Activated CD4-positive, alpha-beta T cell treated with anti-CD3 and anti-CD28 coated beads, Interleukin-2, amount 50 U/mL, for 4 hours (primary cell): Measurements from ENCODE around the gene TBC1D22A.
"Not testable (repeated sequence)": the region's sequence is repeated elsewhere in the genome, so short reads cannot be mapped to it uniquely, and the experiment has no call there.

ENCODE experiments used
- DNase-seq, 2 experiments: peaks; one replicate each; pipeline ENCODE4 v3.0.0-alpha.2; 2020

Gene TBC1D22A

DNA sequence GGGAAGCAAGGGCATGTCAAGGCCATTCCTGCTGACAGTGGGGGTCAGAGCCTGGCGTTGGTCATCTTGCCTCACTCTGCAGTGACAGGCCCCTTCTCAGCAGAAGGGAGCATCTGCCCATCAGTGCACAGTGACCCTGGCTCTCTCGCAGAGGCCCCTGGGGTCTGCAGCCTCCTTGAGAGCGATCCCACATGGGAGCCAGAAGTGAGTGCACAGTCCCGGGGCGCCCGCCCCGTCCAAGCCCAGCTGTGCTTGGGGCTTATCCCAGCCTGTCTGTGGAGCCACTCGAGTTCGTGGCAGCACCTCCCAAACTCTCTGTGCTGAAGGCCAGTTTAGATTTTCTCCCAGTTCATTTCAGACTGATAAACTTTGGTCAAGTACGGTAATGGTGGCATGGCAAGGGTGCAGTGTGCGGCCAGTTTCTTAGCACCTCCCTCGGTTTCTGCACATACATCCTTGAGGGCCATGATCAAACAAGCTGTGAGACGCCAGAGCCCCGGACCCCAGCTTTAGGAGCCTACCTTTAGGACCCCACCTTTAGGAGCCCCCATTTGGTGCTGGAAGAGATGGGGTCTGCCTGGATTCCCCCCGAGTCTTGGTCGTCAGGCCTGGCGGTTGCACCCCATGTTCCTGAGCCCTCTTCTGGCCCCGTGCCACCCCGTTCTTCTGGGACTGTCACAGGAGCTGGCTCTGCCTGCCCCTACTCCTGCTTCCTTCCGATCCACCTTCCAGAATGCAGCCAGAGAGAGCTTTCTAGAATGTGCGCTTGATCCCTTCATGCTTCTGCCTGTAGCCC lies 369.4 kb downstream of the TBC1D22A start:
- no peak for DNase-seq

GRCh38 chr22:47132428-47132825 lies 370.0 kb downstream of the TBC1D22A start:
- no peak for DNase-seq

GRCh38 chr22:47133061-47133969 lies 370.9 kb downstream of the TBC1D22A start:
- no peak for DNase-seq

- DNase-seq: no peak
Measured at GRCh38 chr22:47134222-47134621, 371.8 kb downstream of the TBC1D22A start.

DNA sequence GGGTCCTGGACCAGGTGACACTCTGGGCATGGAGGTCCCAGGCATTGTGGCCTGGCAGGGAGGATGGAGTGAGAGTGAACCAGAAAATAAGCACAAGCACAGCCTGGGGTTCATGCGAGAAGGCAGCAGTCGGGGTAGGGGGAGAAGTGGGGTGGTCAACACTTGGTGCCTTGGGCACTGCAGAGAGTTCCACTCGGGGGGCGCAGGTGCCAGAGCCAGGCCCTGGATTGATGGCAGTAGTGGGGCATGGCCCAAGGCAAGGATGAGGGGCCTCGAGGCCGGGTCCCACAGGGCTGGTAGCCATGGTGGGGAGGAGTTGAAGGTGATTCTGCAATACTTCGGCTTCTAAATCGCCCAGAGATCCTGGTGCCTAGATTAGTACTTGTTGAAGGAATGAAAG lies 372.9 kb downstream of the TBC1D22A start:
- DNase-seq: no peak

- DNase-seq: no peak
Measured at GRCh38 chr22:47136050-47136449, 373.6 kb downstream of the TBC1D22A start.

GRCh38 chr22:47136671-47137070 lies 374.2 kb downstream of the TBC1D22A start:
- no peak for DNase-seq

GRCh38 chr22:47139013-47139789 lies 376.8 kb downstream of the TBC1D22A start:
- DNase-seq: no peak

DNA sequence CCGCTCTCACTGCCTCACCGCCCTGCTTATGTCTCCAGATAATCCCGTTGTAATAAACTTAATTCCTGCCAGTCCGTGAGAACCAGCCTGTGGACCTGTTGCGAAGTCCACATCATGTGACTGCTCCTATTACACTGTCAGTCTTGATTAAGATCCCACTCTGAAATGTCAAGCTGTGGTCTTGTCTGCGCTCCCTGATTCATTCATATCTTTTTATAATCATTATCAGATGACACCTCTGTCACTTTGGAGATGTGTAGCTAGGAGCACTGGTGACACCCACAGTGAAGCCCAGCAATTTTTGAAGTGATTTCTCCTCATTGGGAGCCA lies 377.3 kb downstream of the TBC1D22A start:
- DNase-seq: no peak

DNA sequence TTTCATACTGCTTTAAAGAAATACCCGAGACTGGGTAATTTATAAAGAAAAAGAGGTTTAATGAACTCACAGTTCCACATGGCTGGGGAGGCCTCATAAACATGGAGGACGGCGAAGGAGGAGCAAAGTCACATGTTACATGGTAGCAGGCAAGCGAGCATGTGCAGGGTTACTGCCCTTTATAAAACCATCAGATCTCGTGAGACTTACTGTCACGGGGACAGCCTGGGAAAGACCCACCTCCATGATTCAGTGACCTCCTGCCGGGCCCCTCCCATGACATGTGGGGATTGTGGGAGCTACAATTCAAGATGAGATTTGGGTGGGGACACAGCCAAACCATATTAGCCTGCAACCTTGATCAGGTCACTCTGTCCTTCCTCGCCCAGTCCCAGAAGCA lies 378.5 kb downstream of the TBC1D22A start:
- DNase-seq: not testable (repeated sequence)

DNA sequence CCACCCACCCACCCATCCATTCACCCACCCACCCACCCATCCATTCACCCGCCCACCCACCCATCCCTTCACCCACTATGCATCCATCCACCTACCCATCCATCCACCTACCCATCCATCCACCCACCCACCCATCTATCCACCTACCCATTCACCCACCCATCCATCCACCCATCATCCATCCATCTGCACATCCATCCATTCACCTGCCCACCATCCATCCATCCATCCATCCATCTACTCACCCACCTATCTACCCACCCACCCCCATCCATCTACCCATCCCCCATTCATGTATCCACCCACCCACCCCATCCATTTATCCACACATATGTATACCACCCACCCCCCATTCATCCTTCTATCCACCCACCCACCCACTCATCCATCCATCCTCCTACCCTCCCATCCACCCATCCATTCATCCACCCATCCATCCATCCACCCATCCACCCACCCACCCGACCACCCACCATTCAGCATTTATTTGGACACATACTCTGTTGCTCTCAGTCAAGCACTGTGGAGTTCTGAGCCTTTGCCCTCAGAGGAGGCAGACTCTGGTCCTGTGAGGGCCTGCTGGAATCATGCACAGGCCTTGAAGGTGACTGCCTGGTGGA lies 380.1 kb downstream of the TBC1D22A start:
- no peak for DNase-seq

DNA sequence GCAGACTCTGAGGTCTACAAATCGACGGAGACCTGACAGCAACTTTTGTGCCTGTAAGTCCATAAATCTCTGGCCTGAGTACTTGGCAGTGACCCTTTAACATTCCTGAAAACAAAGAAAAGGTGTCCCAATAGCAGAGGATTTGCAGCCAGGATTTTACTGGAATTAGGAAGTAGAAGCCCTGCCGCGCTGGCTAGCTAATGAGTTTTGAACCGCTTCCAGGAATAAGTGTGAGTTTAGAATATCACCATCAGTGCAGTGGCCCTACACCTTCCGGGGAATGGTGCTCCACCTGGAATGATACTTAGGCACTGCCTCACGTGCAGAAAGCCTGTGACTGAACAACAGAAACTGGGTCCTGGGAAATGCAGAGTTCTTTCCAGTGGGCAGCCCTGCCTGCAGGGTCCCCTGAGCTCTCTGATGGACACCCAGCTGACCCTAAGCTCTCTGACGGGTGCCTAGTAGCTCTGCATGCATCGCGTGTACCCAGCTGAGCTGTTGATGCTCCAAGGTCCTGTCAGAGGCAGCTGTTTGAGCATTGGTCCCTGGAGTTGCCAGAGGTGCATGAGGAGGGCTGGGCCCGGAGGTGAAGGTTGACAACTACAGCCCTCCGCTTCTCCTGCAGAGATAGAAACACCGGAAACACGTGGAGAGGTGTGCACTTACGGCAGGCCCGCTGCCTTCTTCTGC lies 380.9 kb downstream of the TBC1D22A start:
- no peak for DNase-seq

GRCh38 chr22:47144076-47144765 lies 381.8 kb downstream of the TBC1D22A start:
- no peak for DNase-seq

GRCh38 chr22:47144791-47145425 lies 382.5 kb downstream of the TBC1D22A start:
- no peak for DNase-seq

DNA sequence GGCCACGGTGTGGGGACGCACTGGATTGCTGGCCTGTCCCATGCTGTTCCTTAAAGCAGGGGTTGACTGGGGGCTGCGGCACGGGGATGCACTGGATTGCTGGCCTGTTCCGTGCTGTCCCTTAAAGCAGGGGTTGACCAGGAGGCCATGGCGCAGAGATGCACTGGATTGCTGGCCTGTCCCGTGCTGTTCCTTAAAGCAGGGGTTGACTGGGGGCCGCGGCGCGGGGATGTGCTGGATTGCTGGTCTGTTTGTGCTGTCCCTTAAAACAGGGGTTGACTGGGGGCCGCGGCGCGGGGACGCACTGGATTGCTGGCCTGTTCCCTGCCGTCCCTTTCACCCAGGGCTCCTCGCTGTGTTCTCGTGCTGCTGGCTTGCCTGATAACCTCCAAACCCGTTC lies 383.4 kb downstream of the TBC1D22A start:
- DNase-seq: no peak

DNA sequence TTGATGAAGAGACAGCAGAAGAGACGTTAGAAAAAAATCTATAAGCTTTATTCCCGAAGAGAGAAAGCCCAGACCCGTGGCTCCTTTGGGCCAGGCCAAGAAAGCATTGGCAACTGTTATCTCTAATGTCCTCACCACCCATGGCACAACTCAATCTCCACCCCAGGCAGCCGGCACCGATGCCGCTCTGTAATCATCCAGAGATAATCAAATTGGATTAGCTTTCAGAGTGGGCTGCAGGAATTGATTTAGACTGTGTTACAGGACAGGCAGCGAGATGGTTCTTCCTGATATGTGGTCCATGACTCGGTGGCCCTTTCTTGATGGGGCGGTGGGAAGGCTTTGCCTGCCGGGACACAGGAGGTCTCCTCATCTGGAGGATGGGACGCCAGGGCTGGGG lies 383.9 kb downstream of the TBC1D22A start:
- no peak for DNase-seq

DNA sequence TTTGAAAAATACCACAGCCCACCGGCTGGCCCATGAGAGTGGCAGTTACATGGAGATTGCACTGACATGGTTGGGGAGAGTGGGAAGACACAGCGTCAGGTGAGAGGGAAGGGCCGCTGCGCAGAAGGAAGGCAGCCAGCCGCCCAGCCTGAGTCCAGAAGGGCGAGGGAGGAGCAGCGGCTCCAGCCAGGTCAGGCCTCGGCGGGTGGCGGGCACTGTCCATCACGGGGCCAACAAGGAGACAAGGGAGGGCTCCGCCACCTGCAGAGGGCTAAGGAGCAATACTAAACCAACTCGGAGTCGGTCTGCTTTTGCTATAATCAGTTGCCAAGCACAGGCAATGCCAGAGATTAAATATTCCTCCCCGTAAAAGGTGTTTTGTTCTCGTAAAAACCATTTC lies 384.5 kb downstream of the TBC1D22A start:
- DNase-seq: no peak

DNA sequence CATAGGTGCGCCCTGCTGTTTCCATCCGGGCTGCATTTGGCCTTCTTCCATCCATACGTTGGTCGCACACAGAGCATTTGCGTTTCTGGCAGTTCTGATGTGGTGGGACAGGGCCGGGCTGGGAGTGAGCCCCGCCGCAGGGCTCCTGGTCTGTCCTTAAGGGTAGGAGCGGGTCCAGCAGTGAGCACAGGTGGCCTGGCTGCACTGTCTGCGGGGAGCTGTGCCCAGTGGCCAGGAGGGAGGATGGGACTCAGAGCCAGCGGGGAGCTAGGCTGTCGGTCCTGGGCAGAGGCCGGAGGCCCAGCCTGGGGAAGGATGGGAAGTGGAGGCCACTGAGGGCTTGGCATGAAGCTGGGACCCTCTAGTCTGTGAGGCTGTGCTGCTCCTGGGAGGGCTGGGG lies 385.1 kb downstream of the TBC1D22A start:
- no peak for DNase-seq

DNA sequence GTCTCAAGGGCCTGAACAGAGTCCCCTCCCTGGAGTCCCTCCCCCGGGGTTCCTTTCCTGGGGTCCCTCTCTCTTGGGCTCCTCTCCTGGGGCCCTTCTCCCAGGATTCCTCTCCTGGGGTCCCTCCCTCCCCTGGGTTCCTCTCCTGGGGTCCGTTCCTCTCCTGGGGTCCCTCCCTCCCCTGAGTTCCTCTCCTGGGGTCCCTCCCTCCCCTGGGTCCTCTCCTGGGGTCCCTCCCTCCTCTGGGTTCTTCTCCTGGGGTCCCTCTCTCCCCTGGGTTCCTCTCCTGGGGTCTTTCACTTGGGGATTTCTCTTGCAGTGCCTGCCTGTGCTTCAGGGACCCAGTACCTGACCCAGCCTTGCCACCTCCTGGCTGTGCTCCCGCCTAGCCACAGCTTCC lies 386.1 kb downstream of the TBC1D22A start:
- no peak for DNase-seq

GRCh38 chr22:47148956-47149728 lies 386.7 kb downstream of the TBC1D22A start:
- DNase-seq: no peak
